WTC11 (cell line): ENCODE data around the gene C1orf115.

ENCODE experiments used
- GTF2I ChIP-seq: fragments of 250-450 bp; sonication (Bioruptor Pico); conservative IDR thresholded peaks from 2 replicates; pipeline ENCODE4 v1.4.0; 2021; ENCODE audit warnings: mild to moderate bottlenecking
- NFYB ChIP-seq: sonication (generic); formaldehyde crosslinking; conservative IDR thresholded peaks from 2 replicates; pipeline ENCODE4 v1.8.0; 2022; ENCODE audit warnings: low read depth, missing genetic modification reagents
- PRRX2 ChIP-seq: fragments of 250-450 bp; sonication (Bioruptor Pico); IDR thresholded peaks from 2 replicates; pipeline ENCODE4 v1.8.0; 2021; ENCODE audit warnings: mild to moderate bottlenecking
- TCF7 ChIP-seq: sonication (generic); formaldehyde crosslinking; IDR thresholded peaks from 2 replicates; pipeline ENCODE4 v1.8.0; 2022; ENCODE audit warnings: mild to moderate bottlenecking, low read depth, missing genetic modification reagents, moderate library complexity
- ZBTB21 ChIP-seq: sonication (generic); formaldehyde crosslinking; IDR thresholded peaks from 2 replicates; pipeline ENCODE4 v1.8.1; 2023; ENCODE audit warnings: mild to moderate bottlenecking, missing genetic modification reagents, borderline replicate concordance
- TF ChIP-seq, protein P1 (sequence below): sonication (generic); formaldehyde crosslinking; IDR thresholded peaks from 2 replicates; pipeline ENCODE4 v1.8.1; 2023; ENCODE audit warnings: mild to moderate bottlenecking, missing genetic modification reagents
- TF ChIP-seq, protein P2 (sequence below): fragments of 200-600 bp; IDR thresholded peaks from 2 replicates; pipeline ENCODE4 v1.8.0; 2022; ENCODE audit warnings: antibody characterized with exemption
- TF ChIP-seq, protein P3 (sequence below): sonication (generic); formaldehyde crosslinking; IDR thresholded peaks from 2 replicates; pipeline ENCODE4 v1.8.1; 2023; ENCODE audit warnings: mild to moderate bottlenecking, missing genetic modification reagents, moderate library complexity
- TF ChIP-seq, protein P4 (sequence below): sonication (generic); formaldehyde crosslinking; IDR thresholded peaks from 2 replicates; pipeline ENCODE4 v1.8.0; 2022; ENCODE audit warnings: mild to moderate bottlenecking, missing genetic modification reagents

DNA sequence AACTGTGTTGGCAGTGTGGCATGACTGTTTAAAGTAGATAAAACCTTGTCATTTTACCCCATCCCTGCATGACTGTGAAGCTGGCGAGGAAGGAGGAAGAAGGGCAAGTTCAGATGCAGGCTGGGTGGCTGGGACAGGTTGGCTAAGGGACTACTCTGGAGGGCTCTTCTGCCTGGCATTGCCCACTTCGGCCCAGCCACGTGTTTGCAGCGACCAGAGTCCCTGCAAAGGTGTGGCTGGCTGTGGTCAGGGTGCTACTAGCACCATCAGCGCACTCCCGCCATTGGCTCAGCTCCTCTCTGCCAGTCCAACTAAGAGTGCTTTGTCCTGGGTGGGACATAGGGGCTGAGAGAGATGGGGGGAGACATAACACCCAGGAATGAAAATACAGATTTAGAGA is 7.2 kb downstream of the C1orf115 start:
- TF ChIP-seq NFYB (CRISPR knock-in tag) = no peak
- TF ChIP-seq, protein P1, sequence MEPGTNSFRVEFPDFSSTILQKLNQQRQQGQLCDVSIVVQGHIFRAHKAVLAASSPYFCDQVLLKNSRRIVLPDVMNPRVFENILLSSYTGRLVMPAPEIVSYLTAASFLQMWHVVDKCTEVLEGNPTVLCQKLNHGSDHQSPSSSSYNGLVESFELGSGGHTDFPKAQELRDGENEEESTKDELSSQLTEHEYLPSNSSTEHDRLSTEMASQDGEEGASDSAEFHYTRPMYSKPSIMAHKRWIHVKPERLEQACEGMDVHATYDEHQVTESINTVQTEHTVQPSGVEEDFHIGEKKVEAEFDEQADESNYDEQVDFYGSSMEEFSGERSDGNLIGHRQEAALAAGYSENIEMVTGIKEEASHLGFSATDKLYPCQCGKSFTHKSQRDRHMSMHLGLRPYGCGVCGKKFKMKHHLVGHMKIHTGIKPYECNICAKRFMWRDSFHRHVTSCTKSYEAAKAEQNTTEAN (CRISPR knock-in tag) = no peak
- TF ChIP-seq, protein P2, sequence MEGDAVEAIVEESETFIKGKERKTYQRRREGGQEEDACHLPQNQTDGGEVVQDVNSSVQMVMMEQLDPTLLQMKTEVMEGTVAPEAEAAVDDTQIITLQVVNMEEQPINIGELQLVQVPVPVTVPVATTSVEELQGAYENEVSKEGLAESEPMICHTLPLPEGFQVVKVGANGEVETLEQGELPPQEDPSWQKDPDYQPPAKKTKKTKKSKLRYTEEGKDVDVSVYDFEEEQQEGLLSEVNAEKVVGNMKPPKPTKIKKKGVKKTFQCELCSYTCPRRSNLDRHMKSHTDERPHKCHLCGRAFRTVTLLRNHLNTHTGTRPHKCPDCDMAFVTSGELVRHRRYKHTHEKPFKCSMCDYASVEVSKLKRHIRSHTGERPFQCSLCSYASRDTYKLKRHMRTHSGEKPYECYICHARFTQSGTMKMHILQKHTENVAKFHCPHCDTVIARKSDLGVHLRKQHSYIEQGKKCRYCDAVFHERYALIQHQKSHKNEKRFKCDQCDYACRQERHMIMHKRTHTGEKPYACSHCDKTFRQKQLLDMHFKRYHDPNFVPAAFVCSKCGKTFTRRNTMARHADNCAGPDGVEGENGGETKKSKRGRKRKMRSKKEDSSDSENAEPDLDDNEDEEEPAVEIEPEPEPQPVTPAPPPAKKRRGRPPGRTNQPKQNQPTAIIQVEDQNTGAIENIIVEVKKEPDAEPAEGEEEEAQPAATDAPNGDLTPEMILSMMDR = no peak
- no peak for TF ChIP-seq GTF2I (CRISPR knock-in tag)
- TF ChIP-seq, protein P3, sequence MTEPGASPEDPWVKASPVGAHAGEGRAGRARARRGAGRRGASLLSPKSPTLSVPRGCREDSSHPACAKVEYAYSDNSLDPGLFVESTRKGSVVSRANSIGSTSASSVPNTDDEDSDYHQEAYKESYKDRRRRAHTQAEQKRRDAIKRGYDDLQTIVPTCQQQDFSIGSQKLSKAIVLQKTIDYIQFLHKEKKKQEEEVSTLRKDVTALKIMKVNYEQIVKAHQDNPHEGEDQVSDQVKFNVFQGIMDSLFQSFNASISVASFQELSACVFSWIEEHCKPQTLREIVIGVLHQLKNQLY (CRISPR knock-in tag) = no peak
- no peak for TF ChIP-seq PRRX2
- TF ChIP-seq, protein P4, sequence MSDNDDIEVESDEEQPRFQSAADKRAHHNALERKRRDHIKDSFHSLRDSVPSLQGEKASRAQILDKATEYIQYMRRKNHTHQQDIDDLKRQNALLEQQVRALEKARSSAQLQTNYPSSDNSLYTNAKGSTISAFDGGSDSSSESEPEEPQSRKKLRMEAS = no peak
- TF ChIP-seq ZBTB21 (CRISPR knock-in tag) = no peak
- TF ChIP-seq TCF7 (CRISPR knock-in tag) = no peak
